ENCODE results near the gene ZNF446. TPM values are rescaled to one million over a fixed set of nuclear protein-coding genes. Genes with fewer than 3 reads are reported as not detected.

The ZNF446 gene
- total RNA-seq, 4 donors from 2014 or later: 15.2 to 30.0 (median 25.6) TPM

GRCh38 chr19:58471736-58472135 is 4.4 kb upstream of the ZNF446 start:
- 96% methylated on average over 37 to 39 of the region's 39 CpGs for WGBS, 2 donors
- Histone ChIP-seq H3K36me3 (peaks cover 18 to 28% of the 10 kb centered on the region in 2 donors), H3K4me3 (replicated peaks in 1 of 3) (no peak overlapping the region), H3K9me3 (no peaks in the 10 kb centered on the region), H3K4me1 (peaks cover 16 to 22% of the 10 kb centered on the region in 2 donors), H3K27me3 (no peaks in the 10 kb centered on the region), H3K27ac (no peak overlapping the region)
- TF ChIP-seq POLR2A (IDR thresholded peaks at IDR 0.05) (no peak), CTCF (IDR thresholded peaks at IDR 0.05) (no peak)
- no peak for DNase-seq
- intact Hi-C loops (cut with DNase I): no loop called here

GRCh38 chr19:58473775-58474174 is 2.4 kb upstream of the ZNF446 start:
- no peak for DNase-seq
- peaks cover 18 to 28% of the 10 kb centered on the region in 2 donors for H3K36me3 ChIP-seq
- no peaks in the 10 kb centered on the region for H3K9me3 ChIP-seq
- H3K27ac ChIP-seq: no peak overlapping the region
- intact Hi-C loops (cut with DNase I): no loop called here
- no peak for TF ChIP-seq CTCF (IDR thresholded peaks at IDR 0.05)
- no peak for TF ChIP-seq POLR2A (IDR thresholded peaks at IDR 0.05)
- no peaks in the 10 kb centered on the region for H3K27me3 ChIP-seq
- H3K4me3 ChIP-seq (replicated peaks in 1 of 3): no peak overlapping the region
- peaks cover 16 to 21% of the 10 kb centered on the region in 2 donors for H3K4me1 ChIP-seq

GRCh38 chr19:58474291-58474996 is 1.7 kb upstream of the ZNF446 start:
- intact Hi-C loops (cut with DNase I): no loop called here
- 83 to 87% methylated on average over 12 of the region's 12 CpGs for WGBS, 2 donors

GRCh38 chr19:58474997-58475713 is 997 bp upstream of the ZNF446 start:
- TF ChIP-seq POLR2A (IDR thresholded peaks at IDR 0.05): no peak
- WGBS, 2 donors: 28 to 39% methylated on average over 15 to 18 of the region's 27 CpGs
- intact Hi-C loops (cut with DNase I): no loop called here
- Histone ChIP-seq H3K36me3 (peaks cover 13 to 19% of the 10 kb centered on the region in 2 donors), H3K27me3 (no peaks in the 10 kb centered on the region), H3K9me3 (no peaks in the 10 kb centered on the region), H3K27ac (peak overlapping the region; percentile 81 to 92 (median 85)), H3K4me1 (peaks cover 16 to 21% of the 10 kb centered on the region in 2 donors), H3K4me3 (replicated peaks in 1 of 3) (peak overlapping the region; percentile 13 to 52 (median 37))
- DNase-seq: no peak

More at GRCh38 chr19:58474291-58474996, 1.7 kb upstream of the ZNF446 start:
- no peak overlapping the region for H3K27ac ChIP-seq
- H3K9me3 ChIP-seq: no peaks in the 10 kb centered on the region
- peaks cover 18 to 26% of the 10 kb centered on the region in 2 donors for H3K36me3 ChIP-seq
- TF ChIP-seq POLR2A (IDR thresholded peaks at IDR 0.05): no peak
- TF ChIP-seq CTCF (IDR thresholded peaks at IDR 0.05): no peak
- DNase-seq: no peak
- peaks cover 16 to 21% of the 10 kb centered on the region in 2 donors for H3K4me1 ChIP-seq
- no peaks in the 10 kb centered on the region for H3K27me3 ChIP-seq
- no peak overlapping the region for H3K4me3 ChIP-seq (replicated peaks in 1 of 3)

- no peak for DNase-seq
Measured at GRCh38 chr19:58476498-58477015, 405 bp downstream of the ZNF446 start.

More at GRCh38 chr19:58476498-58477015, 405 bp downstream of the ZNF446 start:
- 3 to 4% methylated on average over 24 to 27 of the region's 27 CpGs for WGBS, 2 donors
- peak overlapping the region; percentile 13 to 52 (median 37) for H3K4me3 ChIP-seq (replicated peaks in 1 of 3)
- peaks cover 16 to 21% of the 10 kb centered on the region in 2 donors for H3K4me1 ChIP-seq
- no peak for TF ChIP-seq POLR2A (IDR thresholded peaks at IDR 0.05)
- no peak for TF ChIP-seq CTCF (IDR thresholded peaks at IDR 0.05)
- peaks cover 12 to 20% of the 10 kb centered on the region in 2 donors for H3K36me3 ChIP-seq
- intact Hi-C loops (cut with DNase I): no loop called here
- peak overlapping the region; percentile 81 to 92 (median 85) for H3K27ac ChIP-seq
- H3K9me3 ChIP-seq: no peaks in the 10 kb centered on the region
- H3K27me3 ChIP-seq: no peaks in the 10 kb centered on the region

All from thyroid gland (tissue), 4 donors.